Upper lobe of right lung (tissue), 1 donor: Measurements from ENCODE around the gene AMPD3. TPM values are rescaled to one million over a fixed set of nuclear protein-coding genes. Genes with fewer than 3 reads are reported as not detected.

ENCODE experiments used
- ATAC-seq: fragments of 200-7000 bp; cut with Tn5 transposase; one replicate; pipeline ENCODE4 v1.9.1; 2020; ENCODE audit warnings: mild to moderate bottlenecking, moderate library complexity
- DNase-seq: peaks from one replicate; pipeline ENCODE4 v3.0.0-alpha.2; 2020
- H3K27ac ChIP-seq: fragments of 200-600 bp; one replicate; pipeline ENCODE4 v1.8.0; 2022
- H3K27me3 ChIP-seq: fragments of 200-600 bp; one replicate; pipeline ENCODE4 v1.8.0; 2022; ENCODE audit warnings: mild to moderate bottlenecking
- H3K36me3 ChIP-seq: fragments of 200-600 bp; one replicate; pipeline ENCODE4 v1.8.0; 2022
- H3K4me1 ChIP-seq: fragments of 200-600 bp; one replicate; pipeline ENCODE4 v1.8.0; 2022
- H3K4me3 ChIP-seq: fragments of 200-600 bp; one replicate; pipeline ENCODE4 v1.8.0; 2022; ENCODE audit warnings: mild to moderate bottlenecking
- H3K9me3 ChIP-seq: fragments of 200-600 bp; one replicate; pipeline ENCODE4 v1.8.0; 2022
- CTCF ChIP-seq: fragments of 200-600 bp; IDR thresholded peaks from one replicate; pipeline ENCODE4 v1.8.0; 2022; ENCODE audit warnings: antibody characterized with exemption
- intact Hi-C: fragments of 100-400 bp; cut with DNase I; formaldehyde crosslinking; loops from one replicate; pipeline ENCODE4 v1.11.0; 2022
- total RNA-seq: library from RNA; stranded (reverse); fragmentation: NEBNext Ultra II Directional; extraction: Animal tissue kit (Norgen Biotek cat#: 25700); gene quantifications from one replicate; pipeline ENCODE4 v1.2.1, GENCODE V29; 2021
- donor health status: DM: no; HTN: yes; CAD: no; lungs with severe emphysema.

Gene AMPD3
- total RNA-seq, 1 donor from 2014 or later, result 11.6 TPM

DNA sequence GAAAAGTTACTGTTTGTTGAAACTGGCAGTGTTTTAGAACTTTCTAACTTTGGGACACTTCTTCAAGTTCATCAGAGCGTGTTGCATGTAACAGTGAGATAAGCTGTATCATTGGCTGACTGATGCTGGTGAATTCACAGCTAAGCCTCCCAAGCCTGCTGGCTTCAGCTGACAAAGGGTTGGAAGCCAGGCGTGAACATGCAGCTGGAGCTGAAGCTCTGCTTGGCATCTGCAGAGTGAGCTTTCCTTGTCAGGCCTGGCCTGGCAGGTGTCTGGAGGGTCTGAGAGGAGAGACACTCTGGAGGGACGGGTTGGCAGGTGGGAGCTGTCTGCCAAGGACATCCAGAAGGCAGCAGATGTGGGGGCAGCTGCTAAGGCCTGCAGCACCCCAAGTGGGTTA, 1.5 kb downstream of the AMPD3 start:
- no peak for TF ChIP-seq CTCF
- intact Hi-C loops, result no loop called here
- H3K36me3 ChIP-seq, result no peaks in the 10 kb centered on the region
- peak overlapping the region; percentile 46 for H3K4me3 ChIP-seq
- no peak for DNase-seq
- peaks cover 19% of the 10 kb centered on the region for H3K4me1 ChIP-seq
- H3K9me3 ChIP-seq, result no peaks in the 10 kb centered on the region
- peak overlapping the region; percentile 68 for H3K27ac ChIP-seq
- no peaks in the 10 kb centered on the region for H3K27me3 ChIP-seq
- no peak for ATAC-seq

DNA sequence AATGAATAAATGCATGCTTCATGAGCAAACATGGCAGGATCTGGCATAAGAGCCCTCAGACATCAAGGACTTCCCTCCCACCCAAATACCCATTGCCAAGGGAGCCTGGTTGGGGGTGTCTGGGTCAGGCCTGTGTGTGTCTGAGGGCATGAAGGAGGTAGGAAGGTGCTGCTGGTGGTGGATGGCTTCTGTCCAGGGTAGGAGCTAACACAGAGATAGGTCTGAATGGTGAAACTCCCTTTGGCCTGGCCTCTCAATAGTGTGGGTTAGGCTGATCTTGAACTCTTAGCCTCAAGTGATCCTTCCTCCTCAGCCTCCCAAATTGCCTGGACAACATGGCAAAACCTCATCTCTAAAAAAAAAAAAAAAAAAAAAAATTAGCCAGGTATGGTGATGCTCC, 2.8 kb downstream of the AMPD3 start:
- intact Hi-C loops, result no loop called here
- H3K36me3 ChIP-seq, result peaks cover 12% of the 10 kb centered on the region
- peaks cover 19% of the 10 kb centered on the region for H3K4me1 ChIP-seq
- no peak overlapping the region for H3K4me3 ChIP-seq
- no peak for TF ChIP-seq CTCF
- no peak overlapping the region for H3K27ac ChIP-seq
- ATAC-seq (no peak), DNase-seq (no peak)
- no peaks in the 10 kb centered on the region for H3K27me3 ChIP-seq
- H3K9me3 ChIP-seq, result no peaks in the 10 kb centered on the region

DNA sequence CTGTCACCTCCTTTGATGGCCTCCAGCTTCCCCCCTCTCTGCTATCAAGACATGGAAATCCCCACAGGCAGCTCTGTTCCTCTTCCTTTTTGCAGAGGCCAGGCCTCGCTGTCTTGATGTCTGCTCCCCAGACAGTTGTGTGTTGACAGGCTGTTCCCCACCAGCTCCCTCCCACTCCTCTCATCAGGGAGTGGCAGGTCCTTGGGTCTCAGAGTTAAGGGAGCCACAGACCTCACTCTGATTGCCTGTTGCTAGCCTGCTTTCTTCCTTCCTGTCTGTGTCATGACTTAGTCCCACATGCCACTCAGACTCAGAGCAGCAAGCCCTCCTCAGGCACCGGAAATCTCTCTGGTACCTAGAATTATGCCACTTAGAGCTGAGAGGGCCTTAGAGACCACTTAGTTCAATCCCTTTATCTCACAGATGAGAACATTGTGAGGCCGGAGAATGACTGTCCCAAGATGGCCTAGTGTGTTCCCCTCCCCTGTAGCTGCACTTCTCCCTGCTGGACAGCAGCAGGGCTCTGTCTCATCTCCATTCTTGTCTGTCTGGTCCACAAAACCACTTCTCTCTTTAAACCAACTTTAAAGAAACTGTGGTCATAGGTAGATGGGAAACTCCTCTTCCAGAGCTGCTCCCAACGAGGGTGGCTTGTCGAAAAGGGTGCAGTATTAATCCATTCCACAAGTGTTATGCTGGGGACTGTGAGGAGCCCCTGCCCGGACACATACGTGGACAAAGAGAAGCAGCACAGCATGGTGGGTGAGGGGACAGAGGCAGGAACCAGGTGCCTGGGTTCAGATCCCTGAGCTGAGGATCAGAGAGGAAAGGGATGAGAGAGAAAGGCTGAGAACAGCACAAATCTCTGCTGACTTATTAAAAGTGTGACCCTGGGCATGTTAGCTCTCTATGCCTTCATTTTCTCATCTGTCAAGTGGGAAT, 4.2 kb downstream of the AMPD3 start:
- no peak overlapping the region for H3K4me3 ChIP-seq
- H3K4me1 ChIP-seq, result peaks cover 19% of the 10 kb centered on the region
- no peak for DNase-seq
- H3K27me3 ChIP-seq, result no peaks in the 10 kb centered on the region
- ATAC-seq, result peak; percentile 45
- peak overlapping the region; percentile 2 for H3K27ac ChIP-seq
- intact Hi-C loops, result no loop called here
- H3K9me3 ChIP-seq, result no peaks in the 10 kb centered on the region
- no peak for TF ChIP-seq CTCF
- H3K36me3 ChIP-seq, result peaks cover 20% of the 10 kb centered on the region

DNA sequence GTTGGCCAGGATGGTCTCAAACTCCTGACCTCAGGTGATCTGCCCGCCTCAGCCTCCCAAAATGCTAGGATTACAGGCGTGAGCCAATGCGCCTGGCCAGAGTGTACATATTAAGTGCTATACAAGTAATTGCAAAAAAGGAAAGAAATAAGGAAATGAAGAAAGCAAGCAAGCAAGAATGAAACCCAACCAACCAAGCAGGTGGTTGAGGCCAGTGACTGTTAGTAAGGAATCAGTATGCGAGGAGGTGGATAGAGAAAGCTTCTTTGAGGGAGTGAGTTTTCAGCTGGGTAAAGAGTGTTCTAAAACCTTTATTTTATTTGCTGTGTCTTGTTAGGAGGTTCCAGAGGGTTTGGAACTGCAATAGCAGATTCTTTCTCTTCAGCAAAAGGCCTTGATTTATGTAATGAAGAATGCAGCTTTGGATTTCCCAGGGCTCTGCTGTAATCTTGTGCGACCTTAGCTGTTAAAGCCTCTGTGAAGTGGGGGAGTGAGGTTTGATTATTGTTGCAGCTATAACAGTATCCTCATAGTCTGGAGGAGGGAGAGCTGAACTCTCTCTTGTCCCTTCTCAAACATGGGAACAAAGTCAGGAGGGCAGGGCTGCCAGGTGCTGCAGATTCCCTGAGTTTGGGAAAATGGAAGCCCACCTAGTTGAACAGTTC, 5.7 kb downstream of the AMPD3 start:
- intact Hi-C loops, result no loop called here
- peaks cover 15% of the 10 kb centered on the region for H3K4me1 ChIP-seq
- no peak for DNase-seq
- ATAC-seq, result no peak
- no peak overlapping the region for H3K4me3 ChIP-seq
- peaks cover 22% of the 10 kb centered on the region for H3K36me3 ChIP-seq
- H3K27ac ChIP-seq, result no peak overlapping the region
- H3K27me3 ChIP-seq, result no peaks in the 10 kb centered on the region
- H3K9me3 ChIP-seq, result no peaks in the 10 kb centered on the region
- TF ChIP-seq CTCF, result no peak

DNA sequence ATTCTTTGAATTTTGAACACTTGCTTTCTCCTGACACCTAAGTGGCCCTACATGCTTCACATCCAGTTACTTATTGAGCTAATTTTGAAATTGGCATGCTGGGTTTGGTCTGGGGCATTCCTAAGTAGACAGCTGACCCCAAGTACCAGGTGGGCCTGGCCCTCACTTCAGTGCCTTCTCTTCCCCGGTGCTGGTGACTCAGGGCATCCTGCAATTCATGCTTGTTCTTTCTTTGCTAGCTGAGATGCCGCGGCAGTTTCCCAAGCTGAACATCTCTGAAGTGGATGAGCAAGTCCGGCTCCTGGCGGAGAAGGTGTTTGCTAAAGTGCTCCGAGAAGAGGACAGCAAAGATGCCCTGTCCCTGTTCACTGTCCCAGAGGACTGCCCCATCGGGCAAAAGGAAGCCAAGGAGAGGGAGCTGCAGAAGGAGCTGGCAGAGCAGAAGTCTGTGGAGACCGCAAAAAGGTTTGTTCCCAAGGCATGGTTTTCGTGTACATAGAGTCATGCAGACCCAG, 6.3 kb downstream of the AMPD3 start:
- intact Hi-C loops, result no loop called here
- no peak overlapping the region for H3K27ac ChIP-seq
- peaks cover 13% of the 10 kb centered on the region for H3K4me1 ChIP-seq
- TF ChIP-seq CTCF, result no peak
- no peaks in the 10 kb centered on the region for H3K27me3 ChIP-seq
- peaks cover 22% of the 10 kb centered on the region for H3K36me3 ChIP-seq
- no peak overlapping the region for H3K4me3 ChIP-seq
- DNase-seq (no peak), ATAC-seq (no peak)
- H3K9me3 ChIP-seq, result no peaks in the 10 kb centered on the region
